ENCODE measurements around the gene CCNG2. TPM values are rescaled to one million over a fixed set of nuclear protein-coding genes. Genes with fewer than 3 reads are reported as not detected.

CCNG2 gene
- total and polyA plus RNA-seq, 9 of the 15 experiments (the other 6 are each of a cell fraction or from before 2014, with no cell fraction given): 0.49 to 6.6 (median 2.9) TPM

DNA sequence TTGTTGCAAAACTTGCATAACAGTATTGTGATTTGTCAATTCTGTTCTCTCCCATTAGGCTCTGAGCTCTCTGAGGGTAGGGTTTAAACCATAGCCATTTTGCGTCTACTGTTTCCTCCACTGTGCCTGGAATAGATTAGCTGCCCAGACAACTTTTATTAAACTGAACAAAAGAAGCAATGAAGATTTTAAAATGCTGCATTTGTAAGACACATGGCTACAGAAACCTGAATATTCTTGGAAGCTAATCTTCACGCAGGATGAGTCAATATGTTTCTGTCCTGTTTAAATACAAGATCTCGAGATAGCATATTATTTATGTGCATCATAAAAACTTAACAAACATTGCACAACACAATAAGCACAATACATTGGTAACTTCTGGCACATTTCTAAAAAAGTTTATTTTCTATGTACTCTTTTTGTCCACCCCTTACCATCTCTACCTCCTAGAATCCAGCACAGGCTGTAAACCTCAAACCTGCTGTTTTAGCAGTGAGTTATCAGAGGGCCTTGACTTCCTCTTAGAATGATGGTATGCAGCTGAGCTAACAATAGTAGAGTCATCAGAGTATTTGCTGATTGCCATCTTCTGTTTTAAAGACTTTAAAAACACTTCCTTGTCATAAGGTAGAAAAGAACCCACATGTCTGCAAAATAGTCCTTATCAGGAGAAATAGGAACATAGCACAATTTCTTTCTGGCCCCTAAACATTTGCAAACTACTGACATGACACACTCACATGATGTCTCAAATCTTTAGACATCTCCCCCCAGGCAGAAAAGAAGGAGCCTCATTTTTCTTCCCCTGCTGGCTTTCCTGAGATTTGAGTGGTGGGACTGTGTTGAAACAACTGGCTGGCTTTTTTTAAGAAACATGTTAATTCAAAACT lies 10.6 kb upstream of the CCNG2 start (continued):
- no peak for TF ChIP-seq ADNP (tag; IDR thresholded peaks at IDR 0.05)
- TF ChIP-seq ATF1 (CRISPR knock-in tag; IDR thresholded peaks at IDR 0.05): no peak
- 0 out of 2 replicates have a peak, but pooled peaks have one; percentile 30 for TF ChIP-seq ATF1 (tag; IDR thresholded peaks at IDR 0.05)
- TF ChIP-seq ELF2 (CRISPR knock-in tag; IDR thresholded peaks at IDR 0.05): peak; percentile 37; the same call in 1 of the 2 replicates
- 0 out of 2 replicates have a peak, but pooled peaks have one; percentile 31 for TF ChIP-seq JUN (IDR thresholded peaks at IDR 0.05; ENCODE audit: borderline replicate concordance, low read depth, low read length)
- TF ChIP-seq JUN (CRISPR knock-in tag; IDR thresholded peaks at IDR 0.05; ENCODE audit: borderline replicate concordance): no peak
- no peak for TF ChIP-seq DACH1 (IDR thresholded peaks at IDR 0.05; ENCODE audit: partially characterized antibody)
- no peak for TF ChIP-seq CEBPG (CRISPR knock-in tag; IDR thresholded peaks at IDR 0.05)
- TF ChIP-seq CEBPG (tag; conservative IDR thresholded peaks at IDR 0.05 in 1 of 2, IDR thresholded peaks at IDR 0.05 in 1 of 2): peak; percentile 69 to 89
- no peak for TF ChIP-seq L3MBTL2 (IDR thresholded peaks at IDR 0.05)
- TF ChIP-seq, protein P1, sequence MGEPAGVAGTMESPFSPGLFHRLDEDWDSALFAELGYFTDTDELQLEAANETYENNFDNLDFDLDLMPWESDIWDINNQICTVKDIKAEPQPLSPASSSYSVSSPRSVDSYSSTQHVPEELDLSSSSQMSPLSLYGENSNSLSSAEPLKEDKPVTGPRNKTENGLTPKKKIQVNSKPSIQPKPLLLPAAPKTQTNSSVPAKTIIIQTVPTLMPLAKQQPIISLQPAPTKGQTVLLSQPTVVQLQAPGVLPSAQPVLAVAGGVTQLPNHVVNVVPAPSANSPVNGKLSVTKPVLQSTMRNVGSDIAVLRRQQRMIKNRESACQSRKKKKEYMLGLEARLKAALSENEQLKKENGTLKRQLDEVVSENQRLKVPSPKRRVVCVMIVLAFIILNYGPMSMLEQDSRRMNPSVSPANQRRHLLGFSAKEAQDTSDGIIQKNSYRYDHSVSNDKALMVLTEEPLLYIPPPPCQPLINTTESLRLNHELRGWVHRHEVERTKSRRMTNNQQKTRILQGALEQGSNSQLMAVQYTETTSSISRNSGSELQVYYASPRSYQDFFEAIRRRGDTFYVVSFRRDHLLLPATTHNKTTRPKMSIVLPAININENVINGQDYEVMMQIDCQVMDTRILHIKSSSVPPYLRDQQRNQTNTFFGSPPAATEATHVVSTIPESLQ (CRISPR knock-in tag; IDR thresholded peaks at IDR 0.05): no peak
- no peak for TF ChIP-seq AFF1 (IDR thresholded peaks at IDR 0.05; ENCODE audit: low read depth in 1 of 2, partially characterized antibody in 2 of 2)
- TF ChIP-seq ZNF584 (CRISPR knock-in tag; IDR thresholded peaks at IDR 0.05; ENCODE audit: low read depth): no peak
- no peak for TF ChIP-seq HEY1 (CRISPR knock-in tag; IDR thresholded peaks at IDR 0.05; ENCODE audit: borderline replicate concordance)
- no peak for TF ChIP-seq KLF10 (CRISPR knock-in tag; IDR thresholded peaks at IDR 0.05)
- TF ChIP-seq POLR2AphosphoS2 (IDR thresholded peaks at IDR 0.05; ENCODE audit: low read length): no peak
- TF ChIP-seq ATF3 (IDR thresholded peaks at IDR 0.05): peak; percentile 47; the same call in 1 of the 2 replicates
- no peak for TF ChIP-seq ATF3 (CRISPR knock-in tag; conservative IDR thresholded peaks at IDR 0.05)
- TF ChIP-seq KHSRP (IDR thresholded peaks at IDR 0.05): no peak
- TF ChIP-seq ZC3H8 (IDR thresholded peaks at IDR 0.05): no peak
